Measurements from ENCODE around the gene FSTL3. TPM values are rescaled to one million over a fixed set of nuclear protein-coding genes. Genes with fewer than 3 reads are reported as not detected.

The FSTL3 gene
- total and polyA plus RNA-seq, 2 of the 8 experiments (the other 6 are each of a cell fraction or from before 2014, with no cell fraction given): 8.1 to 11.8 TPM

DNA sequence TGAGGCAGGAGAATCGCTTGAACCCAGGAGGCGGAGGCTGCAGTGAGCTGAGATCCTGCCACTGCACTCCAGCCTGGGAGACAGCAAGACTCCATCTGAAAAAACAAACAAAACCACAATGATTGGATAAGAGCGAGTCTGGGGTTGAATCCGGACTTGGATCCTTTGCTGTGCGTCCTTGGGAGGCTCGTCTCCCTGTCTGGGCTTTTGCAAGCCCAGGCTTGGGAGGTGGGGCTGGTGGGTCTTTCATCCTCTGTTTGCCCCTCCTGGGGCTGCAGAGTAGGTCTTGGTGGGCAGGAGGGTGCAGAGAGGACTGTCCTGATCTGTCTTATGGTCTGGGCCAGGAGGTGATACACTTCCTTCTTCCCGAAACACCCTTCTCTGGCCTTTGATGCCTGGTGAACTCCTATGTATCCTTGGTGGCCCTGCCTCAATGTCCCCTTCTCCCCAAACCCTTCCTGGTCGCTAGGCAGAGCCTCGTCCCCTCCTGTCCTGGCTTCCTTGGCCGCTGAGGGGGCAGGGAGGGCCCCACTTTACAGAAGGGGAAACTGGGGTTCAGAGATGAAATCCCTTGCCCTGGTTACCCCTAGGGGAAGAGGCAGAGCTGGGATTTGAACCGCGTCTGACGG lies 49.4 kb downstream of the FSTL3 start:
- H3K9ac ChIP-seq (replicated peaks in 1 of 4; ENCODE audit: extremely low read depth in 1 of 4, low read depth in 3 of 4, low read length in 3 of 4): no peak overlapping the region
- H3K79me1 ChIP-seq (ENCODE audit: low read depth, low read length): no peaks in the 10 kb centered on the region; the same call in 1 of the 2 replicates
- ChIA-PET POLR2A (ENCODE audit: partially characterized antibody) (interaction anchor here (1.2 kb wide), 1 partner anchor 21 kb away, joined by 3 read pairs; no protein-coding TSS in a partner anchor), CTCF (ENCODE audit: partially characterized antibody) (interaction anchor here (1.2 to 3.7 kb wide), 2 partner anchors 9 to 12 kb away, joined by 3 to 9 read pairs; no protein-coding TSS in a partner anchor)
- H2BK120ac ChIP-seq (replicated peaks; ENCODE audit: low read depth, low read length): no peak overlapping the region
- no peaks in the 10 kb centered on the region for H3K23me2 ChIP-seq (ENCODE audit: low read depth, low read length)
- no peak overlapping the region for H3K56ac ChIP-seq (replicated peaks; ENCODE audit: insufficient read length, low read depth, low read length)
- H3K27ac ChIP-seq (ENCODE audit: low read depth, low read length): no peak overlapping the region
- no peak overlapping the region for H4K91ac ChIP-seq (replicated peaks; ENCODE audit: insufficient read length, low read length)
- no peak overlapping the region for H3K14ac ChIP-seq (ENCODE audit: insufficient read length)
- no peak overlapping the region for H2AFZ ChIP-seq (ENCODE audit: low read length)
- H2BK15ac ChIP-seq (ENCODE audit: low read length): no peak overlapping the region
- peaks cover 0 to 3% of the 10 kb centered on the region in 2 experiments for H4K20me1 ChIP-seq (replicated peaks in 1 of 2; ENCODE audit: control insufficient read depth in 1 of 2, insufficient read depth in 2 of 2, low read length in 2 of 2)
- TF ChIP-seq JUND (IDR thresholded peaks at IDR 0.05; ENCODE audit: low read length) (no peak), ASH2L (IDR thresholded peaks at IDR 0.05; ENCODE audit: low read length) (no peak), TBP (IDR thresholded peaks at IDR 0.05; ENCODE audit: low read depth, low read length) (no peak), SIX5 (IDR thresholded peaks at IDR 0.05; ENCODE audit: low read depth, low read length) (no peak), EP300 (IDR thresholded peaks at IDR 0.05; ENCODE audit: borderline replicate concordance in 1 of 2, low read depth in 2 of 2, low read length in 2 of 2) (no peak), MAFK (IDR thresholded peaks at IDR 0.05; ENCODE audit: low read depth, low read length) (no peak), KDM1A (IDR thresholded peaks at IDR 0.05; ENCODE audit: borderline replicate concordance, low read length) (no peak)
- TF ChIP-seq, protein P1, sequence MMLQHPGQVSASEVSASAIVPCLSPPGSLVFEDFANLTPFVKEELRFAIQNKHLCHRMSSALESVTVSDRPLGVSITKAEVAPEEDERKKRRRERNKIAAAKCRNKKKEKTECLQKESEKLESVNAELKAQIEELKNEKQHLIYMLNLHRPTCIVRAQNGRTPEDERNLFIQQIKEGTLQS (IDR thresholded peaks at IDR 0.05; ENCODE audit: insufficient read depth, low read depth, low read length): no peak
- TF ChIP-seq, protein P2, sequence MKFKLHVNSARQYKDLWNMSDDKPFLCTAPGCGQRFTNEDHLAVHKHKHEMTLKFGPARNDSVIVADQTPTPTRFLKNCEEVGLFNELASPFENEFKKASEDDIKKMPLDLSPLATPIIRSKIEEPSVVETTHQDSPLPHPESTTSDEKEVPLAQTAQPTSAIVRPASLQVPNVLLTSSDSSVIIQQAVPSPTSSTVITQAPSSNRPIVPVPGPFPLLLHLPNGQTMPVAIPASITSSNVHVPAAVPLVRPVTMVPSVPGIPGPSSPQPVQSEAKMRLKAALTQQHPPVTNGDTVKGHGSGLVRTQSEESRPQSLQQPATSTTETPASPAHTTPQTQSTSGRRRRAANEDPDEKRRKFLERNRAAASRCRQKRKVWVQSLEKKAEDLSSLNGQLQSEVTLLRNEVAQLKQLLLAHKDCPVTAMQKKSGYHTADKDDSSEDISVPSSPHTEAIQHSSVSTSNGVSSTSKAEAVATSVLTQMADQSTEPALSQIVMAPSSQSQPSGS (IDR thresholded peaks at IDR 0.05; ENCODE audit: low read length): no peak
- H2AK5ac ChIP-seq (ENCODE audit: low read depth, low read length): no peak overlapping the region
- H4K8ac ChIP-seq (ENCODE audit: extremely low read depth, insufficient read depth, low read length): no peak overlapping the region
- no peak overlapping the region for H3K4ac ChIP-seq (replicated peaks; ENCODE audit: insufficient read length, low read depth, low read length)
- no peak overlapping the region for H3K23ac ChIP-seq (ENCODE audit: insufficient read length)
- H3K4me2 ChIP-seq (ENCODE audit: insufficient read depth in 1 of 2, low read depth in 2 of 2, low read length in 2 of 2): no peak overlapping the region
- no peak overlapping the region for H3K4me3 ChIP-seq (ENCODE audit: extremely low read depth in 1 of 4, insufficient read depth in 2 of 4, low read depth in 3 of 4, low read length in 4 of 4)
- no peak overlapping the region for H4K5ac ChIP-seq (ENCODE audit: insufficient read length, low read depth, low read length)
- no peak for DNase-seq (ENCODE audit: low read depth in 1 of 2, low spot score in 2 of 2)
- H2BK5ac ChIP-seq (ENCODE audit: low read depth, low read length): no peak overlapping the region
- no peak overlapping the region for H2BK20ac ChIP-seq (ENCODE audit: low read length)
- no peak overlapping the region for H3K18ac ChIP-seq (ENCODE audit: extremely low read depth, low read length)
- no peak overlapping the region for H2BK12ac ChIP-seq (ENCODE audit: low read depth, low read length)
- no peaks in the 10 kb centered on the region for H3K9me3 ChIP-seq (ENCODE audit: insufficient read depth in 2 of 2, low read depth in 1 of 2, low read length in 1 of 2)
- H3K27me3 ChIP-seq (replicated peaks in 1 of 4; ENCODE audit: control insufficient read depth in 3 of 4, extremely low read depth in 1 of 4, insufficient read depth in 3 of 4, low read length in 3 of 4): no peaks in the 10 kb centered on the region
- 88% methylated on average over 13 of the region's 13 CpGs; no CpG with 5 or more reads in 1 of the 2 experiments for WGBS, 2 experiments (ENCODE audit: extremely low coverage in 1 of 2, insufficient coverage in 1 of 2, insufficient read length in 1 of 2, insufficient replicate concordance in 2 of 2, low coverage in 1 of 2, low lambda C conversion rate in 2 of 2, missing lambda C conversion rate in 1 of 2)
- no peaks in the 10 kb centered on the region; a peak in 1 of 8 replicates for H3K36me3 ChIP-seq (ENCODE audit: control insufficient read depth in 2 of 4, insufficient read depth in 4 of 4, low read length in 3 of 4)
- H3K4me1 ChIP-seq (replicated peaks in 1 of 4; ENCODE audit: control insufficient read depth in 3 of 4, insufficient read depth in 4 of 4, low read length in 3 of 4): no peaks in the 10 kb centered on the region
- H3K79me2 ChIP-seq (ENCODE audit: control insufficient read depth in 1 of 2, insufficient read depth in 2 of 2, low read length in 2 of 2): no peaks in the 10 kb centered on the region
- no peak for FAIRE-seq
